HEK293T (cell line): Measurements from ENCODE around the gene TTC28.

Source experiments
- CTCF ChIA-PET: fragments of 350-600 bp; formaldehyde crosslinking; extraction: SDS; loops from one replicate; lab custom pipeline; 2021; ENCODE audit warnings: antibody characterized with exemption, inconsistent platforms; lab: Yijun Ruan, JAX
- POLR2A ChIA-PET: fragments of 350-600 bp; formaldehyde crosslinking; extraction: SDS; loops from one replicate; lab custom pipeline; 2020; ENCODE audit warnings: antibody characterized with exemption, inconsistent platforms; lab: Yijun Ruan, JAX
- DNase-seq: peaks from one replicate; pipeline ENCODE4 v3.0.0; 2012; ENCODE audit warnings: mixed read lengths; ENCODE audit errors: extremely low spot score
- ARNT ChIP-seq: fragments of 450-650 bp; IDR thresholded peaks from 2 replicates; pipeline ENCODE4 v1.6.1; 2017; ENCODE audit warnings: mild to moderate bottlenecking
- BHLHE40 ChIP-seq: fragments of 450-650 bp; IDR thresholded peaks from 2 replicates; pipeline ENCODE4 v1.6.1; 2016; ENCODE audit warnings: mild to moderate bottlenecking, moderate library complexity, borderline replicate concordance
- CTBP1 ChIP-seq: fragments of 450-650 bp; IDR thresholded peaks from 2 replicates; pipeline ENCODE4 v1.6.1; 2016; ENCODE audit warnings: borderline replicate concordance
- ELF4 ChIP-seq: fragments of 450-650 bp; IDR thresholded peaks from 2 replicates; pipeline ENCODE4 v1.6.1; 2017; ENCODE audit warnings: antibody characterized with exemption
- FOXA1 ChIP-seq: fragments of 450-650 bp; IDR thresholded peaks from 2 replicates; pipeline ENCODE4 v1.6.1; 2016; ENCODE audit warnings: mild to moderate bottlenecking
- FOXK2 ChIP-seq: fragments of 450-650 bp; IDR thresholded peaks from 2 replicates; pipeline ENCODE4 v1.6.1; 2016; ENCODE audit warnings: mild to moderate bottlenecking
- FOXM1 ChIP-seq: fragments of 450-650 bp; IDR thresholded peaks from 2 replicates; pipeline ENCODE4 v1.6.1; 2017; ENCODE audit warnings: mild to moderate bottlenecking, borderline replicate concordance
- HDGF ChIP-seq: fragments of 450-650 bp; IDR thresholded peaks from 2 replicates; pipeline ENCODE4 v1.6.1; 2017; ENCODE audit warnings: antibody characterized with exemption, borderline replicate concordance
- L3MBTL2 ChIP-seq: fragments of 450-650 bp; conservative IDR thresholded peaks from 2 replicates; pipeline ENCODE4 v1.6.1; 2016; ENCODE audit warnings: mild to moderate bottlenecking
- LEF1 ChIP-seq: fragments of 450-650 bp; IDR thresholded peaks from 2 replicates; pipeline ENCODE4 v1.6.1; 2017; ENCODE audit warnings: mild to moderate bottlenecking, borderline replicate concordance
- NFRKB ChIP-seq: fragments of 450-650 bp; IDR thresholded peaks from 2 replicates; pipeline ENCODE4 v1.6.1; 2016; ENCODE audit warnings: mild to moderate bottlenecking, moderate library complexity
- PKNOX1 ChIP-seq: fragments of 450-650 bp; IDR thresholded peaks from 2 replicates; pipeline ENCODE4 v1.6.1; 2016
- SP1 ChIP-seq: fragments of 450-650 bp; IDR thresholded peaks from 2 replicates; pipeline ENCODE4 v1.6.1; 2017
- SUZ12 ChIP-seq: fragments of 450-650 bp; IDR thresholded peaks from 2 replicates; pipeline ENCODE4 v1.6.1; 2016; ENCODE audit warnings: mild to moderate bottlenecking
- TARDBP ChIP-seq: fragments of 450-650 bp; IDR thresholded peaks from 2 replicates; pipeline ENCODE4 v1.6.1; 2016
- ZNF384 ChIP-seq: fragments of 450-650 bp; IDR thresholded peaks from 2 replicates; pipeline ENCODE4 v1.6.1; 2016

The TTC28 gene

GRCh38 chr22:27961680-27962079 lies 718.0 kb downstream of the TTC28 start:
- TF ChIP-seq ARNT (no peak), TARDBP (no peak), ELF4 (no peak)
- no peak for DNase-seq
- ChIA-PET CTCF (interaction anchor here (1.3 kb wide), 1 partner anchor 29 kb away, joined by 3 read pairs; no protein-coding TSS in a partner anchor), POLR2A (interaction anchor here (1.2 kb wide), 1 partner anchor 42 kb away, joined by 4 read pairs; the partner anchor contains the start of gene PITPNB)

- no peak for TF ChIP-seq L3MBTL2
- no peak for DNase-seq
- ChIA-PET POLR2A (interaction anchor here (1.2 kb wide), 1 partner anchor 42 kb away, joined by 4 read pairs; the partner anchor contains the start of gene PITPNB), CTCF (no interaction called here)
Observed at GRCh38 chr22:27961182-27961581, 718.5 kb downstream of the TTC28 start.

- ChIA-PET CTCF (interaction anchor here (0.7 kb wide), 1 partner anchor 30 kb away, joined by 3 read pairs; no protein-coding TSS in a partner anchor), POLR2A (interaction anchor here (2.2 kb wide), 1 partner anchor 40 kb away, joined by 10 read pairs; the partner anchor contains the start of gene PITPNB)
- DNase-seq, result no peak
- no peak for TF ChIP-seq L3MBTL2
- TF ChIP-seq NFRKB, result no peak
- no peak for TF ChIP-seq ELF4
- TF ChIP-seq SUZ12, result no peak
- TF ChIP-seq FOXM1, result no peak
- TF ChIP-seq CTBP1, result no peak
- no peak for TF ChIP-seq ZNF384
- no peak for TF ChIP-seq FOXA1
- no peak for TF ChIP-seq ARNT
- no peak for TF ChIP-seq HDGF
- no peak for TF ChIP-seq TARDBP
- TF ChIP-seq SP1, result no peak
- no peak for TF ChIP-seq FOXK2
- no peak for TF ChIP-seq PKNOX1
- no peak for TF ChIP-seq BHLHE40
- no peak for TF ChIP-seq LEF1
Observed at GRCh38 chr22:27959335-27960090, 720.1 kb downstream of the TTC28 start.

GRCh38 chr22:27952779-27953178 lies 726.9 kb downstream of the TTC28 start:
- POLR2A ChIA-PET, result no interaction called here
- DNase-seq, result no peak
- CTCF ChIA-PET, result interaction anchor here (0.7 kb wide), 1 partner anchor 32 kb away, joined by 3 read pairs; no protein-coding TSS in a partner anchor
- TF ChIP-seq PKNOX1 (no peak), FOXA1 (no peak), ZNF384 (no peak), SP1 (no peak), SUZ12 (no peak), CTBP1 (no peak), BHLHE40 (no peak), LEF1 (no peak), FOXK2 (no peak), ARNT (no peak), ELF4 (no peak), NFRKB (no peak), HDGF (no peak), L3MBTL2 (no peak), TARDBP (no peak), FOXM1 (no peak)

- TF ChIP-seq ARNT (no peak), NFRKB (no peak), L3MBTL2 (no peak), PKNOX1 (no peak), CTBP1 (no peak), BHLHE40 (no peak), FOXM1 (no peak)
- ChIA-PET CTCF (interaction anchor here (0.7 kb wide), 1 partner anchor 19 kb away, joined by 4 read pairs; no protein-coding TSS in a partner anchor), POLR2A (no interaction called here)
- no peak for DNase-seq
Observed at GRCh38 chr22:27952091-27952490, 727.5 kb downstream of the TTC28 start.

GRCh38 chr22:27949421-27949820 lies 730.2 kb downstream of the TTC28 start:
- TF ChIP-seq ARNT, result no peak
- DNase-seq, result no peak
- CTCF ChIA-PET, result no interaction called here
- POLR2A ChIA-PET, result interaction anchor here (0.9 kb wide), 1 partner anchor 30 kb away, joined by 3 read pairs; the partner anchor contains the start of gene PITPNB
